Measurements from ENCODE around the gene CYTH2. TPM values are rescaled to one million over a fixed set of nuclear protein-coding genes. Genes with fewer than 3 reads are reported as not detected.

CYTH2 gene
- polyA plus RNA-seq, 1 donor from 2014 or later = 397 TPM

- Histone ChIP-seq H3K9me3 (ENCODE audit: low read length) (no peaks in the 10 kb centered on the region), H3F3A (ENCODE audit: insufficient read depth, low read length, poor library complexity, severe bottlenecking) (no peaks in the 10 kb centered on the region), H3K79me2 (replicated peaks; ENCODE audit: insufficient read depth, low read length) (peaks cover 10% of the 10 kb centered on the region), H3K4me3 (ENCODE audit: low read length) (peak overlapping the region; percentile 74), H4K20me1 (ENCODE audit: insufficient read depth) (no peaks in the 10 kb centered on the region), H2AFZ (ENCODE audit: low read depth, low read length) (no peak overlapping the region), H3K4me2 (ENCODE audit: low read length) (peak overlapping the region; percentile 92), H3K9ac (ENCODE audit: low read length) (peak overlapping the region; percentile 94), H3K27me3 (ENCODE audit: insufficient read depth, low read depth, low read length) (no peaks in the 10 kb centered on the region), H3K9me2 (ENCODE audit: insufficient read depth, low read length) (no peaks in the 10 kb centered on the region), H3K27ac (ENCODE audit: low read length) (peak overlapping the region; percentile 94), H3K36me3 (ENCODE audit: insufficient read depth, low read length) (no peaks in the 10 kb centered on the region)
- TF ChIP-seq MXI1 (conservative IDR thresholded peaks at IDR 0.05; ENCODE audit: poor library complexity, severe bottlenecking) (peak; percentile 36), REST (IDR thresholded peaks at IDR 0.05; ENCODE audit: borderline replicate concordance) (no peak), SMC3 (conservative IDR thresholded peaks at IDR 0.05; ENCODE audit: poor library complexity) (no peak), CTCF (IDR thresholded peaks at IDR 0.05; ENCODE audit: poor library complexity, severe bottlenecking) (peak; percentile 13)
Measured at GRCh38 chr19:48510421-48511268, 41.5 kb downstream of the CYTH2 start.

GRCh38 chr19:48511321-48511731, 42.2 kb downstream of the CYTH2 start:
- H3F3A ChIP-seq (ENCODE audit: insufficient read depth, low read length, poor library complexity, severe bottlenecking) = no peaks in the 10 kb centered on the region
- peak overlapping the region; percentile 94 for H3K27ac ChIP-seq (ENCODE audit: low read length)
- H3K9ac ChIP-seq (ENCODE audit: low read length) = peak overlapping the region; percentile 94
- H2AFZ ChIP-seq (ENCODE audit: low read depth, low read length) = peak overlapping the region; percentile 65
- peaks cover 10% of the 10 kb centered on the region for H3K79me2 ChIP-seq (replicated peaks; ENCODE audit: insufficient read depth, low read length)
- no peaks in the 10 kb centered on the region for H4K20me1 ChIP-seq (ENCODE audit: insufficient read depth)
- TF ChIP-seq TAF1 (IDR thresholded peaks at IDR 0.05; ENCODE audit: low read depth) (peak; percentile 4), CTCF (IDR thresholded peaks at IDR 0.05; ENCODE audit: poor library complexity, severe bottlenecking) (no peak)
- no peaks in the 10 kb centered on the region for H3K9me2 ChIP-seq (ENCODE audit: insufficient read depth, low read length)
- no peaks in the 10 kb centered on the region for H3K9me3 ChIP-seq (ENCODE audit: low read length)
- no peaks in the 10 kb centered on the region for H3K27me3 ChIP-seq (ENCODE audit: insufficient read depth, low read depth, low read length)
- H3K4me3 ChIP-seq (ENCODE audit: low read length) = peak overlapping the region; percentile 74
- no peaks in the 10 kb centered on the region for H3K36me3 ChIP-seq (ENCODE audit: insufficient read depth, low read length)
- peak overlapping the region; percentile 30 for H3K4me2 ChIP-seq (ENCODE audit: low read length)
